OCI-LY1 (cell line): ENCODE results near the gene ZNF132.
"Not testable (repeated sequence)": the region's sequence is repeated elsewhere in the genome, so short reads cannot be mapped to it uniquely, and the experiment has no call there.

Experiments used
- H2AFZ ChIP-seq: fragments of 200-600 bp; sonication (generic), shearing (Covaris generic); 2 replicates; pipeline ENCODE4 v1.6.0; 2014; ENCODE audit warnings: antibody characterized with exemption, mild to moderate bottlenecking, low read length
- H3F3A ChIP-seq: fragments of 200-600 bp; sonication (generic), shearing (Covaris generic); 2 replicates; pipeline ENCODE4 v1.6.0; 2014; ENCODE audit warnings: mild to moderate bottlenecking, antibody characterized with exemption, low read length, moderate library complexity; ENCODE audit not compliant: insufficient read depth
- H3K27ac ChIP-seq: fragments of 200-600 bp; sonication (generic); 2 replicates; pipeline ENCODE4 v1.5.1; 2014; ENCODE audit warnings: low read length, mixed run types, mild to moderate bottlenecking, low read depth; ENCODE audit not compliant: poor library complexity, severe bottlenecking
- H3K27me3 ChIP-seq: fragments of 200-600 bp; sonication (generic); 2 replicates; pipeline ENCODE4 v1.6.0; 2014; ENCODE audit warnings: antibody characterized with exemption, mild to moderate bottlenecking, low read length, moderate library complexity; ENCODE audit not compliant: insufficient read depth
- H3K36me3 ChIP-seq: fragments of 200-600 bp; sonication (generic); 2 replicates; pipeline ENCODE4 v1.6.1; 2014; ENCODE audit warnings: mild to moderate bottlenecking, antibody characterized with exemption, low read length, moderate library complexity, mixed read lengths; ENCODE audit not compliant: insufficient read depth
- H3K4me1 ChIP-seq: fragments of 200-600 bp; sonication (generic); 2 replicates; pipeline ENCODE4 v1.5.1; 2014; ENCODE audit warnings: mild to moderate bottlenecking, low read length, moderate library complexity; ENCODE audit not compliant: insufficient read depth, severe bottlenecking
- H3K4me2 ChIP-seq: fragments of 200-600 bp; sonication (generic), shearing (Covaris generic); 2 replicates; pipeline ENCODE4 v1.6.1; 2014; ENCODE audit warnings: low read length
- H3K4me3 ChIP-seq: fragments of 200-600 bp; sonication (generic); 2 replicates; pipeline ENCODE4 v1.5.1; 2014; ENCODE audit warnings: low read length, low read depth, mild to moderate bottlenecking, mixed read lengths; ENCODE audit not compliant: poor library complexity, severe bottlenecking
- H3K79me2 ChIP-seq: fragments of 200-600 bp; shearing (Covaris generic); 2 replicates; pipeline ENCODE4 v1.6.1; 2016; ENCODE audit warnings: mixed run types, low read length, mixed read lengths; ENCODE audit not compliant: insufficient read depth
- H3K9ac ChIP-seq: fragments of 200-600 bp; sonication (generic), shearing (Covaris generic); 2 replicates; pipeline ENCODE4 v1.6.1; 2014; ENCODE audit warnings: mild to moderate bottlenecking, low read length, mixed read lengths
- H3K9me2 ChIP-seq: fragments of 200-600 bp; sonication (generic), shearing (Covaris generic); 2 replicates; pipeline ENCODE4 v1.6.1; 2014; ENCODE audit warnings: low read depth, mild to moderate bottlenecking, low read length, mixed read lengths
- H3K9me3 ChIP-seq: fragments of 200-600 bp; shearing (Covaris generic); 2 replicates; pipeline ENCODE4 v1.6.1; 2014; ENCODE audit warnings: low read length, mixed read lengths
- H4K20me1 ChIP-seq: fragments of 200-600 bp; sonication (generic), shearing (Covaris generic); 2 replicates; pipeline ENCODE4 v1.6.0; 2016; ENCODE audit warnings: mild to moderate bottlenecking, low read length; ENCODE audit not compliant: insufficient read depth
- CTCF ChIP-seq: fragments of 200-600 bp; sonication (generic), shearing (Covaris generic); IDR thresholded peaks from 2 replicates; pipeline ENCODE4 v1.5.1; 2017; ENCODE audit warnings: mild to moderate bottlenecking, antibody characterized with exemption, low read length, moderate library complexity, mixed read lengths
- EZH2 ChIP-seq: fragments of 200-600 bp; sonication (generic), shearing (Covaris generic); IDR thresholded peaks from 2 replicates; pipeline ENCODE4 v1.8.0; 2017; ENCODE audit warnings: borderline replicate concordance, mixed run types, mild to moderate bottlenecking, antibody characterized with exemption, low read length, moderate library complexity, mixed read lengths

The ZNF132 gene

GRCh38 chr19:58471736-58472135 is 31.8 kb upstream of the ZNF132 start:
- Histone ChIP-seq H3K4me2 (no peak overlapping the region), H3K9ac (no peak overlapping the region), H3K9me2 (no peaks in the 10 kb centered on the region), H3K79me2 (no peaks in the 10 kb centered on the region; the same call in 1 of the 2 replicates), H2AFZ (no peak overlapping the region), H3K27me3 (no peaks in the 10 kb centered on the region), H3K36me3 (peaks cover 40% of the 10 kb centered on the region), H3K9me3 (no peaks in the 10 kb centered on the region), H3K27ac (no peak overlapping the region), H3F3A (no peaks in the 10 kb centered on the region), H4K20me1 (no peaks in the 10 kb centered on the region), H3K4me3 (no peak overlapping the region), H3K4me1 (peaks cover 23% of the 10 kb centered on the region)
- TF ChIP-seq EZH2: no peak
- no peak for TF ChIP-seq CTCF

- H4K20me1 ChIP-seq, H3K4me3 ChIP-seq, H3K27ac ChIP-seq, H3K9me3 ChIP-seq, H3K79me2 ChIP-seq, H3K9ac ChIP-seq, H3K9me2 ChIP-seq, H3K4me2 ChIP-seq, H2AFZ ChIP-seq, H3K27me3 ChIP-seq, H3F3A ChIP-seq: not testable (repeated sequence)
- Histone ChIP-seq H3K36me3 (peaks cover 40% of the 10 kb centered on the region), H3K4me1 (peaks cover 24% of the 10 kb centered on the region)
These were observed 31.0 kb upstream of the ZNF132 start for GRCh38 chr19:58470837-58471543.

- Histone ChIP-seq H3K79me2 (no peaks in the 10 kb centered on the region; the same call in 1 of the 2 replicates), H3K9me3 (no peaks in the 10 kb centered on the region), H3K9me2 (no peaks in the 10 kb centered on the region), H2AFZ (no peak overlapping the region), H3K9ac (no peak overlapping the region), H3F3A (no peaks in the 10 kb centered on the region), H3K4me1 (peaks cover 19% of the 10 kb centered on the region), H3K4me3 (no peak overlapping the region), H3K36me3 (peaks cover 40% of the 10 kb centered on the region), H3K27ac (no peak overlapping the region), H4K20me1 (no peaks in the 10 kb centered on the region), H3K27me3 (no peaks in the 10 kb centered on the region), H3K4me2 (no peak overlapping the region)
- TF ChIP-seq CTCF: no peak
- no peak for TF ChIP-seq EZH2
These were observed 29.5 kb upstream of the ZNF132 start for GRCh38 chr19:58469241-58470013.
